ENCODE data around the gene STK32C. TPM values are rescaled to one million over a fixed set of nuclear protein-coding genes. Genes with fewer than 3 reads are reported as not detected.

Gene STK32C
- total and polyA plus RNA-seq, 8 donors, result 9.9 to 18.2 (median 11.6) TPM

DNA sequence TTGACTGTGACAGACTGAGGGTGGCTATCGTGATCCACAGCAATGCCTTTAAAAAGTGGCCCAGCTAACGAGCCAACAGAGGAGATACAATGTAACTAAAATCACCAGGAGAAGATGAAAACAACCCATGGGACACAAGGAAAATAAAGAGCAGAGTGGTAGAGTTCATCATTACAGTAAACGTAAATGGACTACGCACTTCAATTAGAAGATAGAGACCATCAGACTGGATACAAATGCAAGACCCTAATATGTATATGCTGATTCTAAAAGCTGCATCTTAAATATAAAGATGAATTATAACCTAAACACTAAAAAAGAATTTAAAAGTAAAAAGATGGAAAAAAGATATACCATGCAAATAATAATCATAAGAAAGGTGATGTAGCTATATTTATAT, 6.6 kb upstream of the STK32C start:
- intact Hi-C loops (cut with DNase I), result no loop called here

DNA sequence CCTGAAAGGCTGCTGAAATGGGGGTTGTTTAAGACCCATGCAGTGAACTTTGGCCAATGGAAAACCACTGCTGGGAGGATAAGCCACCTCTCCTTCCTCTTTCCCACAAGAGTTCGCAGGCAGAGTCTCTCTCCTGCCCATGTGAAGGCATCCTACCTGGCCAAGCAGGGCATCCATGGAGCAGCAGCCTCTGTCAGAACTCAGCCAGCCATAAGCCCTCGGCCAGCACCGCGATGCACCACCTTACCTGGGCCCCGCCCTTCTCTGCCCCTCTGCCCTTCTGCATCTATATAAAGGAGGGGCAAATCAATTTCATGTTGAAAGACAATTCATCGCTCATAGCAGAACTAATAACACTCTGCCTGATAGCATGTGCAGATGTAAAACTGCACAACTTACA, 6.1 kb upstream of the STK32C start:
- Histone ChIP-seq H3K4me1 (peaks cover 1 to 2% of the 10 kb centered on the region in 2 donors), H3K4me3 (no peak overlapping the region), H3K27ac (no peak overlapping the region), H3K9me3 (no peaks in the 10 kb centered on the region), H3K36me3 (no peaks in the 10 kb centered on the region), H3K27me3 (peaks cover 0 to 8% of the 10 kb centered on the region in 2 donors)
- intact Hi-C loops (cut with DNase I), result no loop called here
- ATAC-seq (no peak), DNase-seq (no peak)
- TF ChIP-seq, protein P1, sequence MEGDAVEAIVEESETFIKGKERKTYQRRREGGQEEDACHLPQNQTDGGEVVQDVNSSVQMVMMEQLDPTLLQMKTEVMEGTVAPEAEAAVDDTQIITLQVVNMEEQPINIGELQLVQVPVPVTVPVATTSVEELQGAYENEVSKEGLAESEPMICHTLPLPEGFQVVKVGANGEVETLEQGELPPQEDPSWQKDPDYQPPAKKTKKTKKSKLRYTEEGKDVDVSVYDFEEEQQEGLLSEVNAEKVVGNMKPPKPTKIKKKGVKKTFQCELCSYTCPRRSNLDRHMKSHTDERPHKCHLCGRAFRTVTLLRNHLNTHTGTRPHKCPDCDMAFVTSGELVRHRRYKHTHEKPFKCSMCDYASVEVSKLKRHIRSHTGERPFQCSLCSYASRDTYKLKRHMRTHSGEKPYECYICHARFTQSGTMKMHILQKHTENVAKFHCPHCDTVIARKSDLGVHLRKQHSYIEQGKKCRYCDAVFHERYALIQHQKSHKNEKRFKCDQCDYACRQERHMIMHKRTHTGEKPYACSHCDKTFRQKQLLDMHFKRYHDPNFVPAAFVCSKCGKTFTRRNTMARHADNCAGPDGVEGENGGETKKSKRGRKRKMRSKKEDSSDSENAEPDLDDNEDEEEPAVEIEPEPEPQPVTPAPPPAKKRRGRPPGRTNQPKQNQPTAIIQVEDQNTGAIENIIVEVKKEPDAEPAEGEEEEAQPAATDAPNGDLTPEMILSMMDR (IDR thresholded peaks at IDR 0.05), result no peak

More for the DNA sequence above, 6.6 kb upstream of the STK32C start:
- DNase-seq, result no peak
- H3K9me3 ChIP-seq, result no peaks in the 10 kb centered on the region
- peaks cover 0 to 3% of the 10 kb centered on the region in 2 donors for H3K27me3 ChIP-seq
- peaks cover 0 to 2% of the 10 kb centered on the region in 2 donors for H3K4me1 ChIP-seq
- H3K27ac ChIP-seq, result no peak overlapping the region
- no peak for ATAC-seq
- TF ChIP-seq, protein P1 (IDR thresholded peaks at IDR 0.05), result no peak
- H3K4me3 ChIP-seq, result no peak overlapping the region
- H3K36me3 ChIP-seq, result no peaks in the 10 kb centered on the region

DNA sequence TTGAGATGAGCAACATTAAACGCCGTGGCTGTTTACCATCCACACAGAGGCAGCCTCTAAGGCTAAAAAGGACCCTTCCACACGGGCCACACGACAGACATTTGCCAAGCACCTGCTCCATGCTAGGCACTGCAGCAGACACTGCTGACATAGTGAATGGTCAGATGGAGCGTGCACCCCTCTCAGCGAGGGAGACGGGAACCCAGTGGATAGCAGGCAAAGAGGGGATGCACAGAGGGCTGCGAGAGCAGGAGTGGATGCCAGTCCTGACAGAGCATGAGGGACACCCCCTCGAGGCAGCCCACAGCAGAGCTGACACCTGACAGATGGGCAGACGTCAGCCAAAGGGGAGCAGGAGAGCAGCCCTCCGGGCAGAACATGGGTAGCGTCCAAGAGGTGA, 5.6 kb upstream of the STK32C start:
- Histone ChIP-seq H3K27me3 (peaks cover 0 to 14% of the 10 kb centered on the region in 2 donors), H3K4me1 (peaks cover 4 to 7% of the 10 kb centered on the region in 2 donors), H3K4me3 (no peak overlapping the region), H3K36me3 (no peaks in the 10 kb centered on the region), H3K27ac (no peak overlapping the region), H3K9me3 (no peaks in the 10 kb centered on the region)
- ATAC-seq (no peak), DNase-seq (peak in 1 of 4 donors; percentile 27)
- TF ChIP-seq, protein P1 (IDR thresholded peaks at IDR 0.05), result no peak
- intact Hi-C loops (cut with DNase I), result no loop called here

DNA sequence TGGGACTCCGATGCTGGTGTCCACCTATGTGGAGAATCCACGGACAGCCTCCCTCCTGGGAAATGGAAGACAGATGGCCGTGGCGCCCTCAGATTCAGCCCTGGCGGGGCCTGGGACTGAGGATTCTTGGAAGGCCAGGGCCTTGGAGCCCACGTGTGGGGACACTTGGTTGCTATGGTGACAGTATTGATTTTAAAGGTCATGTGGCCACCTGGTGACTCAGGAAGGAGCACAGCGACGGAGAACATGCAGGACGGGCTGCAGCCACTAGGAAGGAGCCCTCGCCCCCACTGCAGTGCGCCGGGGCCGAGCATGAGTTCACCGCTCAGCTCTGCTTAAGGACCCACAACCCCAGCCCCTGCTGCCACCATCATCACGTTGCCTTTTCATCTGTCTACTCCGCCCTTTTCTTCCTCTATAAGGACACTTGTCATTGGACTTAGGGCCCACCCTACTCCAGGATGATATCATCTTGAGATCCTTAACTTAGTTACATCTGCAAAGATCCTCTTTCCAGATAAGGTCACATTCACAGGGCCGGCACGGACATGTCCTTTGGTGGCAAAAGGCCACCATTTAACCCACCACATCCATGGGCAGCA, 3.7 kb upstream of the STK32C start:
- H3K4me3 ChIP-seq, result no peak overlapping the region
- no peak overlapping the region for H3K27ac ChIP-seq
- TF ChIP-seq, protein P1 (IDR thresholded peaks at IDR 0.05), result no peak
- no peaks in the 10 kb centered on the region for H3K36me3 ChIP-seq
- H3K27me3 ChIP-seq, result peaks cover 0 to 27% of the 10 kb centered on the region in 2 donors
- DNase-seq, result peak in 1 of 4 donors; percentile 27
- no peak for ATAC-seq
- intact Hi-C loops (cut with DNase I), result no loop called here
- H3K9me3 ChIP-seq, result no peaks in the 10 kb centered on the region
- H3K4me1 ChIP-seq, result peaks cover 9 to 16% of the 10 kb centered on the region in 2 donors

- ATAC-seq, result no peak
These were observed 3.1 kb upstream of the STK32C start for GRCh38 chr10:132310701-132311337.

More at GRCh38 chr10:132310701-132311337, 3.1 kb upstream of the STK32C start:
- H3K9me3 ChIP-seq, result no peaks in the 10 kb centered on the region
- DNase-seq, result peak in 1 of 4 donors; percentile 24
- H3K27me3 ChIP-seq, result peaks cover 0 to 33% of the 10 kb centered on the region in 2 donors
- peaks cover 9 to 23% of the 10 kb centered on the region in 2 donors for H3K4me1 ChIP-seq
- H3K27ac ChIP-seq, result no peak overlapping the region
- intact Hi-C loops (cut with DNase I), result no loop called here
- H3K36me3 ChIP-seq, result no peaks in the 10 kb centered on the region
- TF ChIP-seq, protein P1 (IDR thresholded peaks at IDR 0.05), result no peak
- H3K4me3 ChIP-seq, result no peak overlapping the region

All from left lung (tissue), 10 donors.